GM12891 (cell line): ENCODE results near the gene LGALS16.

Experiments
- POLR2A ChIP-seq: IDR thresholded peaks from 2 replicates; pipeline ENCODE4 v1.6.1; 2011; ENCODE audit warnings: low read depth, low read length, control low read depth
- POLR2AphosphoS5 ChIP-seq: IDR thresholded peaks from 2 replicates; pipeline ENCODE4 v1.6.1; 2011; ENCODE audit warnings: low read depth, low read length, control low read depth
- SPI1 ChIP-seq: IDR thresholded peaks from 2 replicates; pipeline ENCODE4 v1.6.1; 2011; ENCODE audit warnings: low read depth, low read length, control low read depth
- TAF1 ChIP-seq: IDR thresholded peaks from 2 replicates; pipeline ENCODE4 v1.6.1; 2011; ENCODE audit warnings: low read depth, low read length, control low read depth

GRCh38 chr19:39679791-39680168 is 24.1 kb downstream of the LGALS16 start:
- TF ChIP-seq POLR2A (0 out of 2 replicates have a peak, but pooled peaks have one; percentile 13), TAF1 (no peak), SPI1 (no peak), POLR2AphosphoS5 (no peak)
